ENCODE measurements around the gene GPR3. TPM values are rescaled to one million over a fixed set of nuclear protein-coding genes. Genes with fewer than 3 reads are reported as not detected.
A peak's percentile ranks its signal among the peaks of the same experiment; 100 is the strongest.

Gene GPR3
- total RNA-seq, 1 donor from 2014 or later, result 2.0 TPM

DNA sequence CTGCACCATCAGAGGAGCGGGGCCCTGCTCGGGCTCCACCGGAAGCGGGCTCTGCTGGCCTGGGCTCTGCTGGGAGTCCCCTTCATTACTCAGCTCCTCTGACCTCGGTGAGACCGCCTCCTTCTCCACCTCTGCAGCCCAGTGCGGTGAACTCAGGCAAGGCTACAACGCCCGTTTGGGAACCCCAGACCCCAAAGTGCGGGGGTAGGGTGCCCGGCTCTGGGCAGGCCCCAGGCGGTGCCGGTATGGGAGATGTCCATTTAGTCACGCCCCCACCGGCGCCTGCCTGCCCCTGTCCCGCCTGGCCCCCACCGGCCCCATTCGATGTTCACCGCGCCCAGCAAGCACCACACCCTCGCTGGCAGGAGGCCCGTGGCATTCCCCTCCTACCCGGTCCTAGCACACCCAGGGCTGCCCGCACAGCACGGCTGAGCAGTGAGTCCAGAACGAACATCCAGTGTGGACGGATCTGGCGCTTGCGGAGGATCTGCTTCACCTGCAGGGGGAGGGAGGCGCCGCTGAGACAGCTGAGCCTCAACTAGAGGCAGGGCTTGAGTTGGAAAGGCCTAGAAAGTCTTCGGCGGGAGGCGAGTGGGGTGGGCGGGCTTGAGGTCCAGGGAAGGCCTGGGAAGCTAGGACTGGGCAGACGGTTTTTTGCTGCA is 35.7 kb upstream of the GPR3 start:
- Histone ChIP-seq H3K36me3 (peaks cover 86% of the 10 kb centered on the region in 2 donors), H3K4me3 (no peak overlapping the region), H3K27ac (peak overlapping the region in 1 of 2 donors; percentile 12)

DNA sequence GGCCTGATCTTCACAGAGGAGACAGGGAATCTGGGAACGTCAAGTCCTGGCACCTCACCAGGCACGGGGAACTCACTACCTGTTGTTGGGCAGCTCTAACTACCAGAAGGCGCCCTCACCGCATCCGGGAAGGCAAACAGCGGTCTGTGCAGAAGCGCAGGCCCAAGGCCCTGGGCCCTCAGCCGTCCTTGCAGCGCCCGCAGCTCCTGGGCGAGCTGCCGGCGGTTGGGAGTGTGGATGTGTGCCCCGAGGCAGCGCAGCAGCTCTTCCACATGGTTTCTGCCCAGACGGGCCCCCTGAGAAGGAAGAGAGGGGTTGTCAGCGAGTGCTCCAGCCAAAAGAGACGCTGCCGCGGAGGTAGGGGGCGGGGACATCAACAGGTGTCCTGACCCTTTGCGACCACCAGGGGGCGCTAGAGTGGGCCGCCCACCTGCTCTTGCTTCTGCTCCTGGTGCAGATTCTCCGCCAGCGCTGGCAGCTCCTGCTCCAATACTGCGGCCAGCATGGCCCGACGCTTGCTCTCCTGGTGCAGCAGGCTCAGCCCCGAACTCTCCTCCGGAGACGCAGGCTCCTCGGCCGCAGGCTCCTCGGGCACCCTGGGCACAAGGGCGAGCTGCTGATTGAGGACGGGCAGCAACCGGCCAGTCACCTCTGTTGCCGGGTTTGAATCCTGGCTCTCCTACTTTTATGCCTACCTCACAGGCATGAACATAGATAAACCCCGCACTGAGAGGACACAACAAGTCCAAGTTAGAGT is 35.0 kb upstream of the GPR3 start:
- H3K4me1 ChIP-seq, result no peaks in the 10 kb centered on the region
- H3K27ac ChIP-seq, result peak overlapping the region in 1 of 2 donors; percentile 12
- peak in 1 of 2 donors; percentile 80 for DNase-seq (ENCODE audit: low spot score in 2 of 2)
- no peaks in the 10 kb centered on the region for H3K9me3 ChIP-seq
- TF ChIP-seq, protein P1, sequence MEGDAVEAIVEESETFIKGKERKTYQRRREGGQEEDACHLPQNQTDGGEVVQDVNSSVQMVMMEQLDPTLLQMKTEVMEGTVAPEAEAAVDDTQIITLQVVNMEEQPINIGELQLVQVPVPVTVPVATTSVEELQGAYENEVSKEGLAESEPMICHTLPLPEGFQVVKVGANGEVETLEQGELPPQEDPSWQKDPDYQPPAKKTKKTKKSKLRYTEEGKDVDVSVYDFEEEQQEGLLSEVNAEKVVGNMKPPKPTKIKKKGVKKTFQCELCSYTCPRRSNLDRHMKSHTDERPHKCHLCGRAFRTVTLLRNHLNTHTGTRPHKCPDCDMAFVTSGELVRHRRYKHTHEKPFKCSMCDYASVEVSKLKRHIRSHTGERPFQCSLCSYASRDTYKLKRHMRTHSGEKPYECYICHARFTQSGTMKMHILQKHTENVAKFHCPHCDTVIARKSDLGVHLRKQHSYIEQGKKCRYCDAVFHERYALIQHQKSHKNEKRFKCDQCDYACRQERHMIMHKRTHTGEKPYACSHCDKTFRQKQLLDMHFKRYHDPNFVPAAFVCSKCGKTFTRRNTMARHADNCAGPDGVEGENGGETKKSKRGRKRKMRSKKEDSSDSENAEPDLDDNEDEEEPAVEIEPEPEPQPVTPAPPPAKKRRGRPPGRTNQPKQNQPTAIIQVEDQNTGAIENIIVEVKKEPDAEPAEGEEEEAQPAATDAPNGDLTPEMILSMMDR (IDR thresholded peaks at IDR 0.05), result peak; percentile 93 to 96 (median 94)
- no peaks in the 10 kb centered on the region for H3K27me3 ChIP-seq
- intact Hi-C loops (cut with DNase I), result loop anchor here (1.0 to 10.0 kb wide), 2 partner anchors 38 to 123 kb away; partner anchors contain the start of gene WDTC1
- peak overlapping the region in 1 of 2 donors; percentile 26 for H3K4me3 ChIP-seq
- peaks cover 93% of the 10 kb centered on the region in 2 donors for H3K36me3 ChIP-seq

More for the DNA sequence above, 35.7 kb upstream of the GPR3 start:
- no peak for DNase-seq (ENCODE audit: low spot score in 2 of 2)
- no peaks in the 10 kb centered on the region for H3K9me3 ChIP-seq
- TF ChIP-seq, protein P1 (IDR thresholded peaks at IDR 0.05), result no peak
- H3K27me3 ChIP-seq, result no peaks in the 10 kb centered on the region
- no peaks in the 10 kb centered on the region for H3K4me1 ChIP-seq
- intact Hi-C loops (cut with DNase I), result loop anchor here (1.0 to 10.0 kb wide), 2 partner anchors 39 to 122 kb away; partner anchors contain the start of gene WDTC1

DNA sequence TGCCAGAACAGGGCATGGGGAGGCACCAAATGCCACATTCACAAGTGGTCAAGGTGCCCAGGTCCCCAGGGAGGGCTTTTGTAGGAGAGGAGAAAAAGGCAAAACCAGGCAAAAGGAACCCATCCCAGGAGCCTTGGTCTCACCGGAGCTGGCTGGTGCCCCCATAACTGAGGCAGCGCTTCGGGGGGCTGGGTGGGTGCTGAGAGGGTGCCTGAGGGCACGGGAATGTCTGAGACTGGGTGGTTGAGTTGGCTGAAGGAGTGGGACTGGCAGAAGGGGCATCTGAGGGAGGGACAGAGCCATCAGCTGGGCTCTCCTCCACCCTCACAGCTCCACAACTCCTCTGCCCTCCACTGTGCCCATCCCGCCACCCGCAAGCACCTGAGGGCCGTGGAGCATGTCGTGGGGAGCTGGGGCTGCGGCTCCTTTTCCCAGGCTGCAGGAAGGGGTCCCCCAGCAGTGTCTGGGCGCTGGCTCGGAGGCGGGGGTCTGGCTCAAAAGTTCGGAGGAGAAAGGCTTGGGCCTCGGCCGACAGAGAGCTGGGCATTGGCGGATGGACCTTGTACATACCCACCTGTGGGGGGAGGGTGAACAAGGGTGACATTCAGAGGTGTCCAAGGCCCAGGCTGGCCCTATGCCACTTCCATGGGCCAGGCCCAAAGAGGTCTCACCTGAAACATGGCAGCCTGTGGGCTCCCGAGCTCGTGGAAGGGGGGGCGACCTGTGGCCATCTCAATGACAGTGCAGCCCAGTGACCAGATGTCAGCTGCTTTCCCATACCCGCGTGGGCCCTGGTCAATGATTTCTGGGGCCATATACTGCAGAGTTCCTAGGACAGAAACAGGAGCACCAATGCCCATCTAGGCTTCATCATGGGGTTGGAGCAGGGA is 34.1 kb upstream of the GPR3 start:
- Histone ChIP-seq H3K9me3 (no peaks in the 10 kb centered on the region), H3K4me3 (no peak overlapping the region), H3K27ac (no peak overlapping the region), H3K36me3 (peaks cover 97 to 99% of the 10 kb centered on the region in 2 donors), H3K27me3 (no peaks in the 10 kb centered on the region), H3K4me1 (no peaks in the 10 kb centered on the region)
- intact Hi-C loops (cut with DNase I), result loop anchor here (10.0 kb wide), 1 partner anchor 123 kb away; the partner anchor contains the start of gene WDTC1
- DNase-seq (ENCODE audit: low spot score in 2 of 2), result no peak
- TF ChIP-seq, protein P1 (IDR thresholded peaks at IDR 0.05), result no peak

DNA sequence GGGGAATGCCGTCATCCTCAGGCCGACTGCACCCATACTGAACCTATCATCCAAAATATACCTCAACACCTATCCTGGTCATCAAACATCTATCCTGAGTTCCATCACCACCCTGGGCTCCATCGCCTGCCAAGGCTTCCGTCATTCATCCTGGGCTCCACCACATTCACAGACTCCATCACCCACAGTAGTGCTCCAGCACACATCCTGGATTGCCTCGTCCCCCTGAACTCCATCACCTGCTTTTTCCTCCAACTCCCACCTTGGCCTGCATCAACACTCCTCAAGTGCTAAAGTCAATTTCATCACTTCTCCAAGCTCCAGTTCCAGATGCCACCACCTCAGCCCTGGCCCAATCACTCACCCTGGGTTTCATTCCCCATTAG is 33.5 kb upstream of the GPR3 start:
- Histone ChIP-seq H3K4me1 (no peaks in the 10 kb centered on the region), H3K27ac (no peak overlapping the region), H3K27me3 (no peaks in the 10 kb centered on the region), H3K36me3 (peaks cover 97 to 99% of the 10 kb centered on the region in 2 donors), H3K4me3 (no peak overlapping the region), H3K9me3 (no peaks in the 10 kb centered on the region)
- intact Hi-C loops (cut with DNase I), result loop anchor here (10.0 kb wide), 1 partner anchor 124 kb away; the partner anchor contains the start of gene WDTC1
- TF ChIP-seq, protein P1 (IDR thresholded peaks at IDR 0.05), result no peak
- DNase-seq (ENCODE audit: low spot score in 2 of 2), result no peak

DNA sequence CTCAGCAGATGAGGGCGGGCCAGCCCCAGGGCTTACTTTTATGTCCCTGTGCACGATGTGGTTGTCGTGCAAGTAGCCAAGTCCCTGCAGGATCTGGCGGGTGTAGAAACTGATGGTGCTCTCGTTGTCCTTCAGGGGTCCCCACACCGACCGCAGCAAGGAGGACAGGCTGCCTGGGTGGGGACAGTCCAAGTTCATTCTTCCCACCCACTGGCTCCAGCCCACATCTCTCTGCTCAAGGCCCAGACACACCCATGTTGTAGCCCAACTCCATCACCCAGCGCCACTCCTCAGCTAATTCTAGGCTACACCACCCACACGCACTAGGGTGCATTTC is 32.6 kb upstream of the GPR3 start:
- H3K4me3 ChIP-seq, result no peak overlapping the region
- no peak overlapping the region for H3K27ac ChIP-seq
- H3K27me3 ChIP-seq, result no peaks in the 10 kb centered on the region
- intact Hi-C loops (cut with DNase I), result loop anchor here (10.0 kb wide), 2 partner anchors 125 to 1765 kb away; partner anchors contain the start of genes TMEM200B and WDTC1
- no peaks in the 10 kb centered on the region for H3K9me3 ChIP-seq
- TF ChIP-seq, protein P1 (IDR thresholded peaks at IDR 0.05), result no peak
- H3K36me3 ChIP-seq, result peaks cover 96 to 100% of the 10 kb centered on the region in 2 donors
- DNase-seq (ENCODE audit: low spot score in 2 of 2), result no peak
- H3K4me1 ChIP-seq, result peaks cover 7% of the 10 kb centered on the region in 2 donors

All from ascending aorta (tissue), 2 donors.